GM21390 (cell line): ENCODE data around the gene TMUB1.

ENCODE experiments used
- ATAC-seq: cut with Tn5 transposase; IDR thresholded peaks from one replicate; pipeline ENCODE4 v1.9.1; 2021; ENCODE audit not compliant: unreplicated experiment

Gene TMUB1

DNA sequence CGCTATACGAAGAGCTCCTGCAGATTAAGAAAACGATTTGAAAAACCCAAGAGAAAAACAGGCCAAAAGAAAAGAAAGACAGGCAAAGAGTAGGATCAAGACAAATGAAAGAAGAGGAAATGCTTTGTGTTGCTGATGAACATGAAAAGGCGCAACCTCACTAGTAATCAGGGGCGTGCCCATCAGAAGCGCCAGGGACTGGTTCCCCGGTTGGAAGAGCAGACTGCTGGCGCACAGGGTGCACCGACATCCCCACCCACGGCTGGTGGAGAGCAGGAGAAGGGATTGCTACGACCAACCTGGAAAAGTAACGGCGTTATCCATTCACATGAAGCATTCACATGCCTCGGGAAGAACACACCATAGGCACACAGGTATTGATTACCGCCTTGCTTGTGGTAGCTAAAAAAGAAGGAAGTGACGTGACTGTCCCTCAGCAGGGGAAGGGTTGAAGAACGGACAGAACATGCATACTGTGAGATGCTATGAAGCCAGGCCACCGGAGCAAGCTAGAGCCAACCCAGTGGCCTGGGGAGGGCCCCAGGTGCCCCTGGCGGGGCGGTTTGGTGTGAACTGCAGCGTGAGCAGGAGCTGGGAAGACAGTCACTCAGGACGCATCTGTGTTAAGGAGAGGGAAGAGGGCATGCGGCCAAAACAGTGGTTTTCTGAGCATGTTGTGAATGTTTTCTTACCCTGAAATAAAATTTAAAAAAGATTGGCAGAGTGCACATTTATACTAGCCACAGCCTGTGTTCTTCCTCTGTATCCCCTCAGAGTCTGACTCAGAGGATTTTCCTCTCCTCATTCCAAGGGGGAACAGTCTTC, 21.3 kb upstream of the TMUB1 start:
- no peak for ATAC-seq

DNA sequence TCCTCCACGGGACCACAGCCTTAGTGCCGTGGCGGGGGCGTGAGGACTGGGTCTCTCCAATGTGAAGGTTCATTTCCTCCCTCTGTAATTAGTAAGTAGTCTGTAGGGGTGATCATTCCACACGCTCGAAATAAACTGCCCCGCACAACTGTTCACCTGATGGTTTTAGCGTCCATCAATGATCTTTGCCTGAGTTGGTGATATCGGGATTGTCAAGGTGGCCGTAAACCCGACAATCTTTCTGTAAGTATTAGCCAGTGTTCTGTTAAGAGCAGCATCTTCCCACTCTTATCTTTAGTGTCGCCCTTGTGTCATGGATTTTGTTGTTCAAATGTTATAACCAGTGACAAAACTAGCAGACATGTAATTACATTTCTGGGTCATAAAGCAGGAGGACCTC, 20.7 kb upstream of the TMUB1 start:
- ATAC-seq = no peak

DNA sequence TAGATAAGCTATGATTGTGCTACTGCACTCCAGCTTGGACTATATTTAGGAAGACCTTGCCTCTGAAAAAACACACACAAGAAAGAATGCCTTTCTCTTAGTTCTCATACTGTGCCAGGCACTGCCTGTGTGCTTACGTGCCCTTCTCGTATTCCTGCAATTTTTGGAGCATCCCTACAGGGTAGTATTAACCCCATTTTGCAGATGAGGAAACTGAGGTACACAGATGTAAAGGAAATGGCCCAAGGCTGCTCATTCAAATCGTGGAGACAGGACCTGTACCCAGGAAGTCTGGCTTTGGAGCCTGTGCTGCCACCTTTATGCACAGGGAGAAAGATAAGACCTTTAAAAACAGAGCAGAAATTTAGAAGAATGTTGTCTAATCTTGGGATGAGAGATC, 19.7 kb upstream of the TMUB1 start:
- ATAC-seq = no peak

DNA sequence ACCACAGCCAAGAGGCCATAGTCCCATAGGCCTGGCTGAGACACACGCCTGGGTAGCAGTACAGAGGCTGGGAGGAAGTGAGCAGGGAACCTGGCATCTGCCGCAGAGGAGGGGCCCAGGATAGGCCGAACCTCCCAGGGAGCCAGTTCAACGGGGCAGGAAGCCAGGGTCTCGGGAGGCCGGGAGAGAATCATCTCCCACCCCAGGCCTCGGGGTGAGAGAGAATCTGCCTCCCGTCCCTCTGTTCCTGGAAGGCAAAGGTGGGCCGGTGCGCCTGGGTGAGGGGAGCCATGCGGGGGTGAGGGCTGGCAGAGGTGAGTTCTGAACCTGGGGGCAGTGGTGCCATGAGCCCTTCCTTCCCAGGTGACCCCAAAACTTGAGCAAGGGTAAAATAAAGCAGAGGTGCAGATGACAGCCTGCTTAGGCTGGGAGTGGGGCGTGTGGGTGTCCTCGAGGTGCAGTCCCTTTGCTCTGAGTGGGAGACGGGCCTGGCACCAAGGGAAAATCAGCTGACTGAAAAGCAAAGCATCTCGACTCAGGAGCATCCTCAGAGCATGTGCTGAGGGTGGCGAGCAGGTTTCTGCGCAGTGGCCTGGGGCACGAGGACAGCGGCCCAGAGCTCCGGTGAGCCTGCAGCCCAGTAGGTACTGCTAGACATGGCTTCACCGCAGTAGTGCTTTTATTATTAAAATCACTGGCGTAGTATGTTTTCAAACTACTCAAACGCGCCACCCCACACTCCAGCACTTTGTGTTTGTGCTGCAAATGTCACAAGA, 18.5 kb upstream of the TMUB1 start:
- no peak for ATAC-seq

DNA sequence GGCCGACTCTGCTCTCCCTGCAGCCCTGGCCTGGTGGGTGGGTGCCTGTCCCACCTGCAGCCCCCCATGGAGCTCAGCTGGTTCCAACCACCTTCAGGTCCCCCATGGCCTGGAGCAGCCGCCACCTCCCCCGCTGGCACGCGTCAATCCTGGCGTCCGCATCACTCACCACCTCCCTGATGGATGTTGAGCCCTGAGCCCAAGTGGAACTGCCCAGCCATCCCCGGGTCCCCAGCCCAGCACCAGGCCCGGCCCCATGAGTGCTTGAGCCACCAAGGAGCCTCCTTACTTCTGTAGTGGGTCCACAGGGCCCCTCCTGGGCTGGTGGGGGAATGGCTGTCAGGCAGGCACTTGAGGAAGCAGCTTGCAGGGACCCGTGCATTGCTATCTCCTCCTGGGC, 17.6 kb upstream of the TMUB1 start:
- no peak for ATAC-seq

DNA sequence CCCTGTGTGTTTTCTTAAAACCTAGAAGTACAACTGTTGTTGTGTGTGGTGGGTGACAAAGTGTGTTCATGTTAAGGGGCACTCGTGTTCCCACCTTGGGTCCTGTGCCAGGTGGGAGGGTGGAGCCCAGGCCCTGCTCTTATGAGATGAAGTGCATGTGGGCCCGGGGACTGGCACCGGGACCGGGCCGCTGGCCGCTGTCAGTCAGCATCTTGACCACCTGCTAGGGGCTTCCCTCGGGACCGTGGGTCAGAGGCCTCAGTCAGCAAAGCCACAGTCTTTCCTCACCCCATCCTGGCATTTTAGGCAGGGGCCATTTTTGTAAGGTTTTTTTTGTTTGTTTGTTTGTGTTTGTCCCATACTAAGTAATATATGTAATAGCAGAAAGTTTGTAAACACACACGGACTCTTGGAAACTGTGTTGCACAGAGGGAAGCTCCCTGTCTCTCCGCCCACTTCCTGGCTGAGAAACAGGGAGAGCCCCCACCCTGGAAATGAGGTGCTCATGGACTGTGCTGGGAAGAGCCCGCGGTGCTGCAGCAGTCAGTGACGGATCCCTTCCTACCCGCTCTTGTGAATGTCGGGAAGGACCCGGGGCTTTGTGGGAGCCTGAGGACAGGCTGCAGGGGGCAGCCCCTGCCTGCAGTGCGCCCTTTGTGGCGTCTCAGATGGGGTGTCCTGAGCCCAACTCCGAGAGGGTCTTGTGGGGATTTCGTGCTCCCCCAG, 16.4 kb upstream of the TMUB1 start:
- ATAC-seq = no peak

DNA sequence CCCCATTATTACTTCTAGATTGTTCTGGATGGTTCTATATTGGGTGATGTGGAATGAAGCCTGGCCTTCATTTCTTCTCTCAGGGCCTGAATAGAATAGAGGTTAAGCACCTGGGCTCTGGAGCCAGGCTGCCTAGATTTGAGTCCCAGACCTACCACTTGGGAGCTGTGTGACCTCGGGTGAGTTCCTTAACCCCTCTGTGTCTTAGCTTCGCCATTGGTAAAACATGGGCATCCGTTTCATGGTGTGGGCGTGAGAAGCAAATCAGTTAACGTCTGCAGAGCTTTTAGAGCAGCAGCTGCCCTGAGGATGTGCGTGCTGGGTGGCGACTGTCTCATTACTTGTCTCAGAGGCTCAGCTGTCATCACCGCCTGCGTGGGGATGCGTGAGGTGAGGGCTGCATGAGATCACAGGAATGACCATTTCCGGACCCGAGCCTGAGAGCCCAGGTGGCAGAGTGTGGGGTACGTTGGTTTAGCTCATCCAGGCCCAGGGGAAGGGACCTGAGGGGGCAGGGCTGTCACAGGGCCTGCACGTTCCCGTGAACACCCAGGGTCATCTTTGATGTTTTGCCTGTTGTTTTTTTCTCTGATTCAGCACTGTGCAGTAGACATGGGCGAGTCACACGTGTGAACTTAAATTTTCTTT, 12.7 kb upstream of the TMUB1 start:
- ATAC-seq = no peak

DNA sequence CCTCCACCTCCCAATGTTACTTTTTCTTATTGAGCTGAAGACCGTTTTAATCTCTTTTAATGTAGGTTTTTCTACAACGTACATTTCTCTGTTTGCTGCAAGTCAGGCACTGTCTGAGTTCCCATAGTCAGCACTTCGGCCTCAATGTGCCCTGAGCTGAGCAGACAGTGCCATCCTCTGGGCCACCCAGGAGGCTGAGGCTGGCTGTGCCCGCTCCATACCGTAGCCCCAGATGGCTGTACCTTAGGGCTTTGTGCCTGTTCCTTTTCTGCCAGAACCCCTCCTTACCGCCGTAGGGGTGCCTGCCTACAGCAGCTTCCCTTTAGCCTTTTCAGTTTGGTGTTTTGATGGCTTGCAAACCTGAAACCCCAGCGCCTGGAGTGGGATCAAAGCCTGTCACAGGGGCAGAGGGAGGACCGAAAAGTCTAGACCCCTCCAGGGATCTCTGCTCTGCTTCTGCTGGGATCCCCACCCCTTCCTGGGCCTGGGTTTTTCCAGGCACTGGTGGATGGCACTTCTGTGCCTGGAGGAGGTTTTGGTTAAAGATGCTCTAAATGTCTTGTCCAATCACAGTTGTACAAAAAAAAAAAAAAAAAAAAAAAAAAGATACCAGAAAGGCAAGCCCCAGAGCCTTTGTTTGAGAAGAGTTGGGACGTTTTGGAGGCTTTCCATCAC, 12.0 kb upstream of the TMUB1 start:
- no peak for ATAC-seq

DNA sequence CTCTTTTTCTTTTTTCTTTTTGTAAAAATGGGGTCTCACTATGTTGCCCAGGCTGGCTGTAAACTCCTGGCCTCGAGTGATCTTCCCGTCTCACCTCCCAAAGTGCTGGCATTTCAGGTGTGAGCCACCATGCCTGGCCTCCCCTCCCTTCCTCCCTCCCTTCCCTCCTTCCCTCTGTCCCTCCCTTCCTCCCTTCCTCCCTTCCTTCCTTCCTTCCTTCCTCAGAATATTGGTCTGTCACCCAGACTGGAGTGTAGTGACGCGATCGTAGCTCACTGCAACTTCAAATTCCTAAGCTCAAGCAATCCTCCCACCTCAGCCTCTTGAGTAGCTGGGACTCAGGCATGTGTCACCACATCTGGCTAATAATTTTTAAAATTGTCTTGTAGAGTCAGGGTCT, 11.4 kb upstream of the TMUB1 start:
- no peak for ATAC-seq

DNA sequence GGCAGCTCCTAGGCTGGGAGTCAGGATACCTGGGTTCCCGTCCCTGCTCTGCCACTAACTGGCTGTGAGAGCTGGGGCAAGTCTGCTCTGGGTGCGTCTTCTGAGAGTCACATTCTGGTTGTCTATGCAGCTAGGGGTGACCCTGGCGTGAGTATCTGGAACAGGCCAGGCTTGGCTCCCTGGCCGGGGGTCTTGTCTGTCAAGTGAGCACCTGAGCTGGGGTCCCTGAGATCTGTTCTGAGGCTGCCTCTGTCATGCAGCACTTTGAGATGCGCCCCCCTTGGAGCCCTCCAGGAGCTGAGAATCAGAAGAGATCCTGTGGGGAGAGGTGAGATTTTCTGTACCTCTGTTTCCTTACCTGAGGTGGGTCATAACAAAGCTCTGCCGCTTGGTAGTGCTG, 10.5 kb upstream of the TMUB1 start:
- no peak for ATAC-seq

DNA sequence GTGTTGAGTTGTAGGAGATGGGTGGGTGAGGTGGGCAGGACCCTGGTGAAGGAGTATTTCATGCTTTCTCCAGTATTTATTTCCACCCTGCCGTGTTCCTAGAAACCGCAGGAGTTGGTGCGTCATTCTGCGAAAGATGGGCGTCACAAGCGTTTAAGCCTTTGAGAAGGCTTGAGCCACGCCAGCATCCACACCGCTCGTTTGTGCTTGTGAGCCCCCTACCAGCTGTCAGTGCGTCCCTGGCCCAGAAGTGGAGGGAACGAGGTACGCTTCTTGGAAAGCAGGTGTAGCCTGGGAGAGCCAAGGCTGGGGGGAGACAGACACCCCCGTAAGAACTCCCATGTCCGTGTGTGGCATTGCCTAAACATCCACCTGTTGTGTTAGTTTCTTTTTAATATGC, 8.7 kb upstream of the TMUB1 start:
- no peak for ATAC-seq

DNA sequence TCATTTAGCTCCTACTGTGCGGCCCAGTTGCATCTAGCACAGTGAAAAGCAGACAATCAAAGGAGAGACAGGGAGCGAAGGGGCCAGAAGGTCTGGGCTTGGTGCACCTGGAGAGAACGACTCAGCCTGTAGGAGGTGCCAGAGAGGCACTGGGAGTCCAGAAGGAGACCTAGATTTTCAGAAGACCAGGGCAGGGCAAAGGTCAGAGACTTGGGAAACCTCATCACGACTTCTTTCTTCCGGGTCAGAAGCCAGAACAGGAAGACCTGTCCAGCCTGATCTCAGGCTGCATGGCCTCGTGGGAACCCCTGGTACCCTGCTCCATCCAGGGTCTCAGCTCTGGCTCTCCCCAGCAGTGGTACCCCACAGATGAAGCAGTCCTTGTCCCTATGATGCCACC, 8.1 kb upstream of the TMUB1 start:
- ATAC-seq = no peak

DNA sequence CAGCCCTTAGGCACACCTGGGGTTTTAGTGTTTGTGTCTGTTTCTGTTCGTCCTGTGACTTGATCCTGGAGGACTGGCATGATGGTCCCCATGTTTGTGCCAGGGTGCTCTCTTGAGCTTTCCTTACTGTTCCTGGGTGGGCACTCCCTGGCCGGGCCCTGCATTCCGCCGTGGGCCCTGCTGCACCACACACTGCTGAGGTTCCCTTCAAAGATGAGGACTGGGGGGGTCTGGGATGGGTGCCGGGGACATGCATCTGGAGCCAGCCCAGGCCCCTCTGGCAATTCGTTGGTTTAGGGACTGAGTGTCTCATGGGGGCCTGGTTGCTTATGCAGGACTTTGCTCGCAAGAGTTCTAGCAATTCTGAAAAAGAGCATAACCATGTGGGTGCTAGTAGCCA, 7.7 kb upstream of the TMUB1 start:
- no peak for ATAC-seq

DNA sequence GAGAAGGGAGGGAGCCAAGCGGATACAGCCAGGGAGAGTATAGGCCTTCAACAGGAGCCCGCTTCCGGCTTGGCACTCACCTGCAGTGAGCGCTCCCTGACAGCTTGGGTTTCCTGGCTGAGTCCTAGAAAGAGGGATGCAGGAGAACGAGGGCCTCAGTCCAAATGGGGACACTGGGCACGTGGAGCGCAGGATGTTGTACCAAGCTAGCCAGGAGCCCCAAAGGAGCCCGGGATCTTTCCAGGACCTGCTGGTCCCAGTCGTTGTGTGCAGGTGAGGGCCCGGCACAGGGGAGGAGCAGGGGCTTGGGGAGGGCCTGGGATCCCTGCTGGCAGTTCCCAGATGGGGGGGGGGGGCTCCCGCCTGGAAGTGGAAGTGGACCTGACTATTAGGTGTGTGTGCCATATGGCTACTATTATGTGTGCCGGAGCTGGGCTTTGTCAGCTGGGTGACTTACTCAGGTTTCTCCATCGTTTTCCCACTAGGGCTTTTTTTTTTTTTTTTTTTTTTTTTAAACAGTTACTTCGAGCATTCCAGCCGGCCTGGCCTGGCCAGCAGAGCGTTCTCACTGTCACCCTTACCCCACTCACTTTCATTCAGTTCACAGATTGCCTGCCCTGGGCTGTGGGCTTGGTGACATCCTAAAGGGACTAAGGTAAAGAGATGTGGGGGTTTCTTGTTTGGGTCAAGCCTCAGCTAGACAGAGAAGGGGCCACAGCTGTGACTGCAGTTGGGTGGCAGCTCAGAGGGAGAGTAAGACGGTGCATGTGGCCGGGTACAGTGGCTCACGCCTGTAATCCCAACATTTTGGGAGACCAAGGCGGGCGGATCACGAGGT, 6.8 kb upstream of the TMUB1 start:
- ATAC-seq = no peak

DNA sequence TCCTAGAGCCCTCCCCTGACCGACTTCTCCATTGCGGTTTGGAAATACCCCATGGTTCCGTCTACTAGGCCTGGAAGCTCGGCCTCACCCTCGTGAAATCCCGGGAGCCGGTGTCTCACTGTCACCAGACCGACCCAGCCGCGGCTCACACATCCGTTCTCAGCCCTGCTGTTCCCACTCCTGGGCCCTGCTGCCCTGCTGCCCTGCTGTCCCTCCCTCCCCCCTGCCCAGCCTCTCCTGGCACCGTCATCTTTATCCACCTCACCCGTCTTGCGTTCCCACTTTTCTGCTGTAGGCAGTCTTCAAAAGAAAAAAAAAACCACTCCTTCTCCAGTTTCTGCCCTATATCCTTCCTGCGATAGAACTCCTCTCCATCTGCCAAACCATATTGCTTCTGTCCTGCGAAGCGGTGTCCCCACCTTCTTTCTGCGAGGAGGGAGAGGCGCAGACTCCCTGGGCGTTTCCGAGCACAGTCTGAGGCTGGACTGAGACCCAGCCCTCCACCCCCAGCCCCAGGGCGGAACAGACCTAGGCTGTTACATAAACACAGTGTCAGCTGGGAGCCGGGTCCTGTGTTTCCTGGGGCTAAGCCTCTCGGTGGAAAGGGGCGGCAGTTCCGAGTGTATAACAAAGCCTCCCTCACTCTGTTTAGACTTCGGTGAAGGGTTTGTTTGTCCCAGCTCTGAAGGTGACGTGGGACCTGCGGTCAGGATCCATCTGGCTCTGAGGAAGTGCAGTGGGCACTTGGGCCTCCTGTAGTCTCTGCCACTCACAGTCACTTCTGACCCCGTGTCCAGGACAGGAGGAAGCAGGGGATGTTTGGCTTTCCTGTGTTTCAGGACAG, 5.8 kb upstream of the TMUB1 start:
- ATAC-seq = no peak

DNA sequence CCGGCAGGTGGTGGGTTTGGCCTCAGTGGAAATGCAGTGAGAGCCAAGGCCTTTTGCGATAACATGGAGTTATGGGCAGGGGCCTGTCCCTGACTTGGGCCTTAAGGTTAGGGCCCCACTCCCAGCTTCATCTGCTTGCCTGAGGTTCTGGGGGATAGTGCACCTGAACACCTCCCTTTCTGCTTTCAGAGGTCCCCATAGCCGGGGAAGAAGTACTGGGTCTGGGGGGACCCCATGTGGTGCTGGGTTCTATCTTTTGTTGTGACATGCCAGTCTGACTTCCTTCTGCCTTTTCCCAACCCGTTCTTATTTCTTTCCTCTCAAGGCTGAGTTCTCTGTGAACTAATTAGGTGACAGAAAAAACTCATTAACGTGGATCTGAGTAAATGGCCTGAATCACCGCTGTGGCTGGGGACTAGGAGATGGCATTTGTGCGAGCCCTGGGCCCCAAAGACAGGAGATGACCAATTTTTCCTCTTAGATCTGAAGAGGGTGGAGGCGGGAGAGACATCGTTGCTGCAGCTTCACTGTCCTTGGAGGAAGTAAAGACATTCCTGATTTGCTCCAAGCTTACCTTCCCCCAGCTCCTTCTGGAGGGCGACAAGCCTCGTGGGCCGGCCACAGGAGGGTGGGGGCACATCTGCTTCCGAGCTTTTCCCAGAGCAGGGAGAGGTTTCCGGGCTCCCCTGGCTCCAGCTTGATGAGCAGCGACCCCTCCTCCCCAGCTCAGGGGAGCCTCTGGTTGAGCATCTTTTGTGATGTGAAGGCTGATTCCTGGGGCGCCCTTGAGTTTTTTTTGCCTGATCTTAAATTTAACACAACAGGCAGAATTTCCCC, 4.9 kb upstream of the TMUB1 start:
- no peak for ATAC-seq

DNA sequence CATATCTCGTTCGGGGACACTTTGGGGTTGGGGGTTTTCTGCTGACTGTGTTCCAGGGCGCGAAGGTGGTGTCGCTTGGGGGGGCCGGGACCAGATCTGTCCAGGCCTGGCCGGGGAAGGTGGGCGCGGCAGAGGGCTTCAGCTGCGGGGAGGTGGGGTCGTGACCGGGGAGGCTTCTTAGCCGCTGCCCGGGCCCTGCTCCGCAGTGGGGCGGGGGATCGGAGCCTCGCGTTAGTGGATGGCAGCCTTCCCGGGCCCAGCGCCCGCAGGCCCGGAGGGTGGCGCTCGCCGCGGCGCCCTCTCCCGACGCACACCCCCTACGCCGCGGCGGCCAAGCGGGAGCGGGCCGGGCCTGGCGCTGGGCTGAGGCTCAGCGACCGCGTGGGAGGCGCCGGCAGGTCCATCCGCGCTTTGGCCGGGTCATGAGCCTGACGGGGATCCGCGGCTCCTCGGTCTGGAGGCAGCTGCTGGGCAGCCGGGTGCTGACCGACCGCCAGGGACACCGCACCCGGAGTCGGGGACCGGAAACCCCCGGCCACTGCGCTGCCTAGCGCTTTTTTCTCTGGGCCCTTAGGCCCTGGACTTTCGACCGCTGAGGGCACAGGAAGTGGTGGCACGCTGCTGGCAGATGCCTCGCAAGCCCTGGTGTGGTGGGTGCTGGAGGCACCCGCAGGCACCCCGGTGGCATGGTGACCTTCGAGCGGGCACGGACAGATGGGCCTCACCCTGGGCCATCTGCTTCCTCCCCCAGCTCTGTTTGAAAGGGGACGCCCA, 4.1 kb upstream of the TMUB1 start:
- ATAC-seq = peak; percentile 18
